ENCODE data around the gene SRL. TPM values are rescaled to one million over a fixed set of nuclear protein-coding genes. Genes with fewer than 3 reads are reported as not detected.

Gene SRL
- total and polyA plus RNA-seq, 2 experiments from 2014 or later, result not detected

DNA sequence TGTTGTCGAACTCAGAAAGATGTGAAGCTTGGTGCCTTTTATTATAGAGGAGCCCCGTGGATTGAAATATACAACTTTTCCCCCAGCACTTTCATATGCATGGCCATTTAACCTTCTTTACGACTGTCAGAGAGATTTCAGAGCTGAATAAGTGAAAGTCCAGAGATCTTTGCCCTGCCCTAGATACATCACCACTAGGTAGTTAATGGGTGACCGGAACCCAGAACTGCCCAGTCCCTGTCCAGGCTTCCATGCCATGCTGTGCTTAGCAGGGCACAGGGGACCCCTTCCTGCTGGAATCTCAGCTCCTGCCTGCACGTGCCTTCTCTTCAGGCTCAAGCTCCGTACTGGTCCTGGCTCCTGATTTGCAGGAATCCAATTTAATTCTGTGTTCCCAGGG is 32.2 kb downstream of the SRL start (continued):
- TF ChIP-seq ZNF114 (CRISPR knock-in tag; IDR thresholded peaks at IDR 0.05) (no peak), STAT1 (IDR thresholded peaks at IDR 0.05; ENCODE audit: unreplicated experiment) (no peak), POLR2AphosphoS5 (IDR thresholded peaks at IDR 0.05; ENCODE audit: low read depth) (no peak), JUNB (IDR thresholded peaks at IDR 0.05; ENCODE audit: unreplicated experiment) (no peak)

DNA sequence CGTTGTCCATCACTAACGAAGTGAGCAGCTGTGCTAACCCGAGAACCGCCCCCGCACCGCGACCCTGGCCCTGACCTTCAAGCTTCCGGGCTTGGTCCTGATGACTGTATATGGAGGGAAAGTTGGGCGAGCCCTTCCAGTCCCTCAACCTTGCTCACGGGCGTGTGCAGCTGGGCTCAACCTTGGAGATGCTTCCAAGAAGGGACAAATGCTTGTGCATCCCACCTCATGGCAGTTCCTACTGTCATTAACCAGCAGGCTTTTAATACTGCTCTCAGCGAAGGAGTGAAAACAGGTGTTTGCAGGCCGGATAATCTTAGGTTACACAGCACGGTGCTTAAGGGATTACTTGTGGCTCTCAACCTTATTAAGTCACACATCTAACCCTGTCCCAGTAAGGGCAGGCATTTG is 33.5 kb downstream of the SRL start:
- no peak overlapping the region for H3K4me3 ChIP-seq
- H3K4me1 ChIP-seq (ENCODE audit: insufficient read depth), result no peaks in the 10 kb centered on the region
- Mint-ChIP-seq H3K27me3 (ENCODE audit: insufficient read depth, low read depth, poor library complexity) (peaks cover 7% of the 10 kb centered on the region), H3K9me3 (no peaks in the 10 kb centered on the region), H3K36me3 (ENCODE audit: low read depth) (no peaks in the 10 kb centered on the region; the same call in 2 of the 3 replicates), H3K27ac (no peak overlapping the region), H3K4me1 (no peaks in the 10 kb centered on the region; the same call in 2 of the 3 replicates), H3K4me3 (no peak overlapping the region)
- H3K9me2 ChIP-seq (ENCODE audit: insufficient read depth), result no peaks in the 10 kb centered on the region
- H3F3A ChIP-seq (replicated peaks; ENCODE audit: low read depth), result no peaks in the 10 kb centered on the region
- ATAC-seq (no peak), DNase-seq (ENCODE audit: low spot score) (no peak)
- H3K4me2 ChIP-seq, result no peak overlapping the region
- H2AFZ ChIP-seq, result no peak overlapping the region
- no peaks in the 10 kb centered on the region for H4K20me1 ChIP-seq (replicated peaks; ENCODE audit: insufficient read depth)
- H3K79me2 ChIP-seq (replicated peaks; ENCODE audit: insufficient read depth), result no peaks in the 10 kb centered on the region
- no peaks in the 10 kb centered on the region for H3K27me3 ChIP-seq (ENCODE audit: insufficient read depth)
- H3K27ac ChIP-seq (ENCODE audit: low read depth), result no peak overlapping the region
- TF ChIP-seq NANOG (IDR thresholded peaks at IDR 0.05; ENCODE audit: borderline replicate concordance) (no peak), JUNB (IDR thresholded peaks at IDR 0.05; ENCODE audit: unreplicated experiment) (no peak), POLR2AphosphoS5 (IDR thresholded peaks at IDR 0.05; ENCODE audit: low read depth) (no peak), EZH2phosphoT487 (IDR thresholded peaks at IDR 0.05; ENCODE audit: unreplicated experiment) (no peak), CREB1 (CRISPR knock-in tag; IDR thresholded peaks at IDR 0.05; ENCODE audit: low read depth) (no peak), ZNF331 (CRISPR knock-in tag; IDR thresholded peaks at IDR 0.05; ENCODE audit: low read depth) (no peak), ZNF114 (CRISPR knock-in tag; IDR thresholded peaks at IDR 0.05) (no peak)
- TF ChIP-seq, protein P1, sequence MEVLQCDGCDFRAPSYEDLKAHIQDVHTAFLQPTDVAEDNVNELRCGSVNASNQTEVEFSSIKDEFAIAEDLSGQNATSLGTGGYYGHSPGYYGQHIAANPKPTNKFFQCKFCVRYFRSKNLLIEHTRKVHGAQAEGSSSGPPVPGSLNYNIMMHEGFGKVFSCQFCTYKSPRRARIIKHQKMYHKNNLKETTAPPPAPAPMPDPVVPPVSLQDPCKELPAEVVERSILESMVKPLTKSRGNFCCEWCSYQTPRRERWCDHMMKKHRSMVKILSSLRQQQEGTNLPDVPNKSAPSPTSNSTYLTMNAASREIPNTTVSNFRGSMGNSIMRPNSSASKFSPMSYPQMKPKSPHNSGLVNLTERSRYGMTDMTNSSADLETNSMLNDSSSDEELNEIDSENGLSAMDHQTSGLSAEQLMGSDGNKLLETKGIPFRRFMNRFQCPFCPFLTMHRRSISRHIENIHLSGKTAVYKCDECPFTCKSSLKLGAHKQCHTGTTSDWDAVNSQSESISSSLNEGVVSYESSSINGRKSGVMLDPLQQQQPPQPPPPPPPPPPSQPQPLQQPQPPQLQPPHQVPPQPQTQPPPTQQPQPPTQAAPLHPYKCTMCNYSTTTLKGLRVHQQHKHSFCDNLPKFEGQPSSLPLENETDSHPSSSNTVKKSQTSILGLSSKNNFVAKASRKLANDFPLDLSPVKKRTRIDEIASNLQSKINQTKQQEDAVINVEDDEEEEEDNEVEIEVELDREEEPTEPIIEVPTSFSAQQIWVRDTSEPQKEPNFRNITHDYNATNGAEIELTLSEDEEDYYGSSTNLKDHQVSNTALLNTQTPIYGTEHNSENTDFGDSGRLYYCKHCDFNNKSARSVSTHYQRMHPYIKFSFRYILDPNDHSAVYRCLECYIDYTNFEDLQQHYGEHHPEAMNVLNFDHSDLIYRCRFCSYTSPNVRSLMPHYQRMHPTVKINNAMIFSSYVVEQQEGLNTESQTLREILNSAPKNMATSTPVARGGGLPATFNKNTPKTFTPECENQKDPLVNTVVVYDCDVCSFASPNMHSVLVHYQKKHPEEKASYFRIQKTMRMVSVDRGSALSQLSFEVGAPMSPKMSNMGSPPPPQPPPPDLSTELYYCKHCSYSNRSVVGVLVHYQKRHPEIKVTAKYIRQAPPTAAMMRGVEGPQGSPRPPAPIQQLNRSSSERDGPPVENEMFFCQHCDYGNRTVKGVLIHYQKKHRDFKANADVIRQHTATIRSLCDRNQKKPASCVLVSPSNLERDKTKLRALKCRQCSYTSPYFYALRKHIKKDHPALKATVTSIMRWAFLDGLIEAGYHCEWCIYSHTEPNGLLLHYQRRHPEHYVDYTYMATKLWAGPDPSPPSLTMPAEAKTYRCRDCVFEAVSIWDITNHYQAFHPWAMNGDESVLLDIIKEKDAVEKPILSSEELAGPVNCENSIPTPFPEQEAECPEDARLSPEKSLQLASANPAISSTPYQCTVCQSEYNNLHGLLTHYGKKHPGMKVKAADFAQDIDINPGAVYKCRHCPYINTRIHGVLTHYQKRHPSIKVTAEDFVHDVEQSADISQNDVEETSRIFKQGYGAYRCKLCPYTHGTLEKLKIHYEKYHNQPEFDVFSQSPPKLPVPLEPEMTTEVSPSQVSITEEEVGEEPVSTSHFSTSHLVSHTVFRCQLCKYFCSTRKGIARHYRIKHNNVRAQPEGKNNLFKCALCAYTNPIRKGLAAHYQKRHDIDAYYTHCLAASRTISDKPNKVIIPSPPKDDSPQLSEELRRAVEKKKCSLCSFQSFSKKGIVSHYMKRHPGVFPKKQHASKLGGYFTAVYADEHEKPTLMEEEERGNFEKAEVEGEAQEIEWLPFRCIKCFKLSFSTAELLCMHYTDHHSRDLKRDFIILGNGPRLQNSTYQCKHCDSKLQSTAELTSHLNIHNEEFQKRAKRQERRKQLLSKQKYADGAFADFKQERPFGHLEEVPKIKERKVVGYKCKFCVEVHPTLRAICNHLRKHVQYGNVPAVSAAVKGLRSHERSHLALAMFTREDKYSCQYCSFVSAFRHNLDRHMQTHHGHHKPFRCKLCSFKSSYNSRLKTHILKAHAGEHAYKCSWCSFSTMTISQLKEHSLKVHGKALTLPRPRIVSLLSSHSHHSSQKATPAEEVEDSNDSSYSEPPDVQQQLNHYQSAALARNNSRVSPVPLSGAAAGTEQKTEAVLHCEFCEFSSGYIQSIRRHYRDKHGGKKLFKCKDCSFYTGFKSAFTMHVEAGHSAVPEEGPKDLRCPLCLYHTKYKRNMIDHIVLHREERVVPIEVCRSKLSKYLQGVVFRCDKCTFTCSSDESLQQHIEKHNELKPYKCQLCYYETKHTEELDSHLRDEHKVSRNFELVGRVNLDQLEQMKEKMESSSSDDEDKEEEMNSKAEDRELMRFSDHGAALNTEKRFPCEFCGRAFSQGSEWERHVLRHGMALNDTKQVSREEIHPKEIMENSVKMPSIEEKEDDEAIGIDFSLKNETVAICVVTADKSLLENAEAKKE (CRISPR knock-in tag; IDR thresholded peaks at IDR 0.05), result no peak
- TF ChIP-seq, protein P2, sequence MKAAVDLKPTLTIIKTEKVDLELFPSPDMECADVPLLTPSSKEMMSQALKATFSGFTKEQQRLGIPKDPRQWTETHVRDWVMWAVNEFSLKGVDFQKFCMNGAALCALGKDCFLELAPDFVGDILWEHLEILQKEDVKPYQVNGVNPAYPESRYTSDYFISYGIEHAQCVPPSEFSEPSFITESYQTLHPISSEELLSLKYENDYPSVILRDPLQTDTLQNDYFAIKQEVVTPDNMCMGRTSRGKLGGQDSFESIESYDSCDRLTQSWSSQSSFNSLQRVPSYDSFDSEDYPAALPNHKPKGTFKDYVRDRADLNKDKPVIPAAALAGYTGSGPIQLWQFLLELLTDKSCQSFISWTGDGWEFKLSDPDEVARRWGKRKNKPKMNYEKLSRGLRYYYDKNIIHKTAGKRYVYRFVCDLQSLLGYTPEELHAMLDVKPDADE (IDR thresholded peaks at IDR 0.05), result no peak
- TF ChIP-seq, protein P3, sequence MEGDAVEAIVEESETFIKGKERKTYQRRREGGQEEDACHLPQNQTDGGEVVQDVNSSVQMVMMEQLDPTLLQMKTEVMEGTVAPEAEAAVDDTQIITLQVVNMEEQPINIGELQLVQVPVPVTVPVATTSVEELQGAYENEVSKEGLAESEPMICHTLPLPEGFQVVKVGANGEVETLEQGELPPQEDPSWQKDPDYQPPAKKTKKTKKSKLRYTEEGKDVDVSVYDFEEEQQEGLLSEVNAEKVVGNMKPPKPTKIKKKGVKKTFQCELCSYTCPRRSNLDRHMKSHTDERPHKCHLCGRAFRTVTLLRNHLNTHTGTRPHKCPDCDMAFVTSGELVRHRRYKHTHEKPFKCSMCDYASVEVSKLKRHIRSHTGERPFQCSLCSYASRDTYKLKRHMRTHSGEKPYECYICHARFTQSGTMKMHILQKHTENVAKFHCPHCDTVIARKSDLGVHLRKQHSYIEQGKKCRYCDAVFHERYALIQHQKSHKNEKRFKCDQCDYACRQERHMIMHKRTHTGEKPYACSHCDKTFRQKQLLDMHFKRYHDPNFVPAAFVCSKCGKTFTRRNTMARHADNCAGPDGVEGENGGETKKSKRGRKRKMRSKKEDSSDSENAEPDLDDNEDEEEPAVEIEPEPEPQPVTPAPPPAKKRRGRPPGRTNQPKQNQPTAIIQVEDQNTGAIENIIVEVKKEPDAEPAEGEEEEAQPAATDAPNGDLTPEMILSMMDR (conservative IDR thresholded peaks at IDR 0.05; ENCODE audit: low read depth in 2 of 2), result no peak
- H3K36me3 ChIP-seq (ENCODE audit: insufficient read depth), result no peaks in the 10 kb centered on the region

Data from GM23338 (cell line).